ENCODE data around the gene SLC52A3. TPM values are rescaled to one million over a fixed set of nuclear protein-coding genes. Genes with fewer than 3 reads are reported as not detected.

Gene SLC52A3
- total and polyA plus RNA-seq, 2 of the 13 experiments (the other 11 are each of a cell fraction or from before 2014, with no cell fraction given) = 0.03 TPM; not detected in 1

DNA sequence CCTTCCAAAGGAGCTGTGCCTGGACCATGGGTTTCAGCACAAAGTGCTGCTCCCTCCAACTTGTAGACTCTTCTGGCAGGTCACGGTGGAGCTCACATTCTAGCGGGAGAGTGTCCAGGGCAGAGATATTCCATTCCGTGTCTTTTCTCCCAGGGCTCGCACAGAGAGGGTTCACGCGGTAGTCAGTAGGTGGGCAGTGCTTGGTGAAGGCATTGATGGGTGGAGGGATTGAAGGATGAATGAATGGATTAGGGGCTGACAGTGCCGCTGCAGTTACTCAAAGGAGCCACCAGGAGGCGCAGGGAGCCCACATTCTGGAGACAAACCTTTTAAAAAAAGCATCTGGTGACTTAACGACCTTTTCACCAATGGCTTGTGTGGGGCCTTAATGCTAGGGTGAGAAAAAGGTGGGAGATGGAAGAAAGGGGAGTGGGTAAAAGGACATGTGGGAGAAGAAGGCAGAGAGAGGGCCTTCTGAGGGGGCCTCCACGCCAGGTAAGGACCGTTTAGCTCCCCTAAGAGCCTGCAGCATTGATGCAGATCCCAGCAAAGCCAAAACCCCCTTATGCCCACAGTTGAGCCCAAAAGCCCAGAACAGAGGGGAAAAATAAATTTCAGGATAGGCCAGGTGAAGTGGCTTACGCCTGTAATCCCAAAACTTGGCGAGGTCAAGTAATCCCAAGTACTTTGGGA lies 47.8 kb upstream of the SLC52A3 start (continued):
- TF ChIP-seq, protein P1, sequence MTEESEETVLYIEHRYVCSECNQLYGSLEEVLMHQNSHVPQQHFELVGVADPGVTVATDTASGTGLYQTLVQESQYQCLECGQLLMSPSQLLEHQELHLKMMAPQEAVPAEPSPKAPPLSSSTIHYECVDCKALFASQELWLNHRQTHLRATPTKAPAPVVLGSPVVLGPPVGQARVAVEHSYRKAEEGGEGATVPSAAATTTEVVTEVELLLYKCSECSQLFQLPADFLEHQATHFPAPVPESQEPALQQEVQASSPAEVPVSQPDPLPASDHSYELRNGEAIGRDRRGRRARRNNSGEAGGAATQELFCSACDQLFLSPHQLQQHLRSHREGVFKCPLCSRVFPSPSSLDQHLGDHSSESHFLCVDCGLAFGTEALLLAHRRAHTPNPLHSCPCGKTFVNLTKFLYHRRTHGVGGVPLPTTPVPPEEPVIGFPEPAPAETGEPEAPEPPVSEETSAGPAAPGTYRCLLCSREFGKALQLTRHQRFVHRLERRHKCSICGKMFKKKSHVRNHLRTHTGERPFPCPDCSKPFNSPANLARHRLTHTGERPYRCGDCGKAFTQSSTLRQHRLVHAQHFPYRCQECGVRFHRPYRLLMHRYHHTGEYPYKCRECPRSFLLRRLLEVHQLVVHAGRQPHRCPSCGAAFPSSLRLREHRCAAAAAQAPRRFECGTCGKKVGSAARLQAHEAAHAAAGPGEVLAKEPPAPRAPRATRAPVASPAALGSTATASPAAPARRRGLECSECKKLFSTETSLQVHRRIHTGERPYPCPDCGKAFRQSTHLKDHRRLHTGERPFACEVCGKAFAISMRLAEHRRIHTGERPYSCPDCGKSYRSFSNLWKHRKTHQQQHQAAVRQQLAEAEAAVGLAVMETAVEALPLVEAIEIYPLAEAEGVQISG (CRISPR knock-in tag; IDR thresholded peaks at IDR 0.05) = 0 out of 2 replicates have a peak, but pooled peaks have one; percentile 33
- TF ChIP-seq RELA (CRISPR knock-in tag; IDR thresholded peaks at IDR 0.05) (0 out of 2 replicates have a peak, but pooled peaks have one; percentile 53), MTA3 (CRISPR knock-in tag; IDR thresholded peaks at IDR 0.05) (no peak), HHEX (CRISPR knock-in tag; IDR thresholded peaks at IDR 0.05) (no peak), NAIF1 (CRISPR knock-in tag; IDR thresholded peaks at IDR 0.05; ENCODE audit: borderline replicate concordance) (no peak), ZMYM2 (CRISPR knock-in tag; IDR thresholded peaks at IDR 0.05) (no peak), ZNF660 (CRISPR knock-in tag; IDR thresholded peaks at IDR 0.05; ENCODE audit: borderline replicate concordance, low read depth) (no peak), ZGPAT (CRISPR knock-in tag; IDR thresholded peaks at IDR 0.05) (no peak), PRDM15 (CRISPR knock-in tag; IDR thresholded peaks at IDR 0.05) (no peak), MAZ (IDR thresholded peaks at IDR 0.05; ENCODE audit: borderline replicate concordance, low read depth, low read length) (no peak), MAZ (CRISPR knock-in tag; IDR thresholded peaks at IDR 0.05; ENCODE audit: low read depth) (no peak), PRPF4 (IDR thresholded peaks at IDR 0.05; ENCODE audit: low read depth, low read length, poor library complexity, severe bottlenecking) (no peak), ASH2L (IDR thresholded peaks at IDR 0.05; ENCODE audit: insufficient read length, low read depth, low read length) (peak; percentile 36), ZNF431 (CRISPR knock-in tag; IDR thresholded peaks at IDR 0.05; ENCODE audit: borderline replicate concordance, low read depth) (no peak), RXRA (CRISPR knock-in tag; IDR thresholded peaks at IDR 0.05) (no peak), TEAD3 (CRISPR knock-in tag; optimal IDR thresholded peaks at IDR 0.05; ENCODE audit: borderline replicate concordance) (peak; percentile 54), TMF1 (CRISPR knock-in tag; IDR thresholded peaks at IDR 0.05; ENCODE audit: low read depth) (no peak), RFX1 (IDR thresholded peaks at IDR 0.05) (no peak)
- TF ChIP-seq, protein P2, sequence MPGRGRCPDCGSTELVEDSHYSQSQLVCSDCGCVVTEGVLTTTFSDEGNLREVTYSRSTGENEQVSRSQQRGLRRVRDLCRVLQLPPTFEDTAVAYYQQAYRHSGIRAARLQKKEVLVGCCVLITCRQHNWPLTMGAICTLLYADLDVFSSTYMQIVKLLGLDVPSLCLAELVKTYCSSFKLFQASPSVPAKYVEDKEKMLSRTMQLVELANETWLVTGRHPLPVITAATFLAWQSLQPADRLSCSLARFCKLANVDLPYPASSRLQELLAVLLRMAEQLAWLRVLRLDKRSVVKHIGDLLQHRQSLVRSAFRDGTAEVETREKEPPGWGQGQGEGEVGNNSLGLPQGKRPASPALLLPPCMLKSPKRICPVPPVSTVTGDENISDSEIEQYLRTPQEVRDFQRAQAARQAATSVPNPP (CRISPR knock-in tag; IDR thresholded peaks at IDR 0.05) = no peak
- TF ChIP-seq, protein P3, sequence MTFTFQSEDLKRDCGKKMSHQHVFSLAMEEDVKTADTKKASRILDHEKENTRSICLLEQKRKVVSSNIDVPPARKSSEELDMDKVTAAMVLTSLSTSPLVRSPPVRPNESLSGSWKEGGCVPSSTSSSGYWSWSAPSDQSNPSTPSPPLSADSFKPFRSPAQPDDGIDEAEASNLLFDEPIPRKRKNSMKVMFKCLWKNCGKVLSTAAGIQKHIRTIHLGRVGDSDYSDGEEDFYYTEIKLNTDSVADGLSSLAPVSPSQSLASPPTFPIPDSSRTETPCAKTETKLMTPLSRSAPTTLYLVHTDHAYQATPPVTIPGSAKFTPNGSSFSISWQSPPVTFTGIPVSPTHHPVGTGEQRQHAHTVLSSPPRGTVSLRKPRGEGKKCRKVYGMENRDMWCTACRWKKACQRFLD (CRISPR knock-in tag; IDR thresholded peaks at IDR 0.05; ENCODE audit: borderline replicate concordance) = no peak
